ENCODE measurements around the gene LY6G5C. TPM values are rescaled to one million over a fixed set of nuclear protein-coding genes. Genes with fewer than 3 reads are reported as not detected.
A peak's percentile ranks its signal among the peaks of the same experiment; 100 is the strongest.

The LY6G5C gene
- total and polyA plus RNA-seq, 9 of the 15 experiments (the other 6 are each of a cell fraction or from before 2014, with no cell fraction given), result 0.10 to 0.67 (median 0.46) TPM; not detected in 4

DNA sequence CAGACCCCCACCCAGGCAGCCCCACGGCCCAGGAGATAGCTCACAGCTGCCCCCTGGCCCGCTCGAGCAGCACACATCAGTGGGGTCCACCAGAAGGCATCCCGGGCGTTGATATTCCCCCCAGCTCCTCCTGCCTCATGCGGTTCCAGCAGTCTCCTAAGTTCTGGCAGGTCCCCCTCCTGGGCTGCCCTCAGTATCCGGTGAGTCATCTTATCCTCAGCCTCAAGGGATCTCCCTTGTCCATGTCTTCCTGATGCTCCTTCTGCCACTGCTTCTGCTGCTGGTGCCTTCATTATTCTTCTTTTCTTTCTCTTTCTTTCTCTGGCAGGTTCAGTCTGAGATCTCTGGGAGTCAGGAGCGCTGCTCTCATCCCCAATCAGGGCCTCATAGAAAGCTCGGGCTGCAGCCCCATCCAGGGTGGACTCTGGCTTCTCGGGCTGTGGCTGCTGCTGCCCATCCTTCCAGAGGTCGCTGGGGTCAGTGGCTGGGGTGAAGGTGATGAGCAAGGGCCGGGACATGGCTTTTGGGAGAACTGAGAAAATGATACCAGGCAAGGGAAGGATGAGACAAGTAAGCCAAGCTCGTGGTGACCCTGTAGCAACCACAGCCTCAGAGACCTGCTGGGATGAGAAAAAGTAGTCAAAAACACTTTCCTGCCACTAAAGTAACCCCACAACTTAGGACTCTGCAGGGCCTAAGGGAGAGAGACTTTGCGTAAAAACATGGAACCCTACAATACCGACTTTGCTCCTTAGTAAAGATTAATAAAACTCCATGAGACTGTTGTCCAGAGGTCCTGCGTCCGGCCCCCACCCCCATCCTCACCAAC is 16.7 kb downstream of the LY6G5C start (continued):
- TF ChIP-seq NFATC3 (IDR thresholded peaks at IDR 0.05), result no peak
- no peak for TF ChIP-seq NUFIP1 (IDR thresholded peaks at IDR 0.05; ENCODE audit: partially characterized antibody)
- 0 out of 2 replicates have a peak, but pooled peaks have one; percentile 32 for TF ChIP-seq EHMT2 (IDR thresholded peaks at IDR 0.05)
- TF ChIP-seq, protein P1, sequence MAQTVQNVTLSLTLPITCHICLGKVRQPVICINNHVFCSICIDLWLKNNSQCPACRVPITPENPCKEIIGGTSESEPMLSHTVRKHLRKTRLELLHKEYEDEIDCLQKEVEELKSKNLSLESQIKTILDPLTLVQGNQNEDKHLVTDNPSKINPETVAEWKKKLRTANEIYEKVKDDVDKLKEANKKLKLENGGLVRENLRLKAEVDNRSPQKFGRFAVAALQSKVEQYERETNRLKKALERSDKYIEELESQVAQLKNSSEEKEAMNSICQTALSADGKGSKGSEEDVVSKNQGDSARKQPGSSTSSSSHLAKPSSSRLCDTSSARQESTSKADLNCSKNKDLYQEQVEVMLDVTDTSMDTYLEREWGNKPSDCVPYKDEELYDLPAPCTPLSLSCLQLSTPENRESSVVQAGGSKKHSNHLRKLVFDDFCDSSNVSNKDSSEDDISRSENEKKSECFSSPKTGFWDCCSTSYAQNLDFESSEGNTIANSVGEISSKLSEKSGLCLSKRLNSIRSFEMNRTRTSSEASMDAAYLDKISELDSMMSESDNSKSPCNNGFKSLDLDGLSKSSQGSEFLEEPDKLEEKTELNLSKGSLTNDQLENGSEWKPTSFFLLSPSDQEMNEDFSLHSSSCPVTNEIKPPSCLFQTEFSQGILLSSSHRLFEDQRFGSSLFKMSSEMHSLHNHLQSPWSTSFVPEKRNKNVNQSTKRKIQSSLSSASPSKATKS (CRISPR knock-in tag; IDR thresholded peaks at IDR 0.05), result no peak
- no peak for TF ChIP-seq CHD2 (IDR thresholded peaks at IDR 0.05; ENCODE audit: low read depth, low read length)
- TF ChIP-seq RBFOX2 (IDR thresholded peaks at IDR 0.05; ENCODE audit: low read depth, low read length), result peak; percentile 92
- no peak for TF ChIP-seq CAMTA2 (CRISPR knock-in tag; conservative IDR thresholded peaks at IDR 0.05)
- TF ChIP-seq MCM5 (IDR thresholded peaks at IDR 0.05; ENCODE audit: low read depth), result no peak
- TF ChIP-seq, protein P2, sequence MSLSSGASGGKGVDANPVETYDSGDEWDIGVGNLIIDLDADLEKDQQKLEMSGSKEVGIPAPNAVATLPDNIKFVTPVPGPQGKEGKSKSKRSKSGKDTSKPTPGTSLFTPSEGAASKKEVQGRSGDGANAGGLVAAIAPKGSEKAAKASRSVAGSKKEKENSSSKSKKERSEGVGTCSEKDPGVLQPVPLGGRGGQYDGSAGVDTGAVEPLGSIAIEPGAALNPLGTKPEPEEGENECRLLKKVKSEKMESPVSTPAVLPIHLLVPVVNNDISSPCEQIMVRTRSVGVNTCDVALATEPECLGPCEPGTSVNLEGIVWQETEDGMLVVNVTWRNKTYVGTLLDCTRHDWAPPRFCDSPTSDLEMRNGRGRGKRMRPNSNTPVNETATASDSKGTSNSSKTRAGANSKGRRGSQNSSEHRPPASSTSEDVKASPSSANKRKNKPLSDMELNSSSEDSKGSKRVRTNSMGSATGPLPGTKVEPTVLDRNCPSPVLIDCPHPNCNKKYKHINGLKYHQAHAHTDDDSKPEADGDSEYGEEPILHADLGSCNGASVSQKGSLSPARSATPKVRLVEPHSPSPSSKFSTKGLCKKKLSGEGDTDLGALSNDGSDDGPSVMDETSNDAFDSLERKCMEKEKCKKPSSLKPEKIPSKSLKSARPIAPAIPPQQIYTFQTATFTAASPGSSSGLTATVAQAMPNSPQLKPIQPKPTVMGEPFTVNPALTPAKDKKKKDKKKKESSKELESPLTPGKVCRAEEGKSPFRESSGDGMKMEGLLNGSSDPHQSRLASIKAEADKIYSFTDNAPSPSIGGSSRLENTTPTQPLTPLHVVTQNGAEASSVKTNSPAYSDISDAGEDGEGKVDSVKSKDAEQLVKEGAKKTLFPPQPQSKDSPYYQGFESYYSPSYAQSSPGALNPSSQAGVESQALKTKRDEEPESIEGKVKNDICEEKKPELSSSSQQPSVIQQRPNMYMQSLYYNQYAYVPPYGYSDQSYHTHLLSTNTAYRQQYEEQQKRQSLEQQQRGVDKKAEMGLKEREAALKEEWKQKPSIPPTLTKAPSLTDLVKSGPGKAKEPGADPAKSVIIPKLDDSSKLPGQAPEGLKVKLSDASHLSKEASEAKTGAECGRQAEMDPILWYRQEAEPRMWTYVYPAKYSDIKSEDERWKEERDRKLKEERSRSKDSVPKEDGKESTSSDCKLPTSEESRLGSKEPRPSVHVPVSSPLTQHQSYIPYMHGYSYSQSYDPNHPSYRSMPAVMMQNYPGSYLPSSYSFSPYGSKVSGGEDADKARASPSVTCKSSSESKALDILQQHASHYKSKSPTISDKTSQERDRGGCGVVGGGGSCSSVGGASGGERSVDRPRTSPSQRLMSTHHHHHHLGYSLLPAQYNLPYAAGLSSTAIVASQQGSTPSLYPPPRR (CRISPR knock-in tag; IDR thresholded peaks at IDR 0.05; ENCODE audit: borderline replicate concordance), result no peak
- TF ChIP-seq, protein P3, sequence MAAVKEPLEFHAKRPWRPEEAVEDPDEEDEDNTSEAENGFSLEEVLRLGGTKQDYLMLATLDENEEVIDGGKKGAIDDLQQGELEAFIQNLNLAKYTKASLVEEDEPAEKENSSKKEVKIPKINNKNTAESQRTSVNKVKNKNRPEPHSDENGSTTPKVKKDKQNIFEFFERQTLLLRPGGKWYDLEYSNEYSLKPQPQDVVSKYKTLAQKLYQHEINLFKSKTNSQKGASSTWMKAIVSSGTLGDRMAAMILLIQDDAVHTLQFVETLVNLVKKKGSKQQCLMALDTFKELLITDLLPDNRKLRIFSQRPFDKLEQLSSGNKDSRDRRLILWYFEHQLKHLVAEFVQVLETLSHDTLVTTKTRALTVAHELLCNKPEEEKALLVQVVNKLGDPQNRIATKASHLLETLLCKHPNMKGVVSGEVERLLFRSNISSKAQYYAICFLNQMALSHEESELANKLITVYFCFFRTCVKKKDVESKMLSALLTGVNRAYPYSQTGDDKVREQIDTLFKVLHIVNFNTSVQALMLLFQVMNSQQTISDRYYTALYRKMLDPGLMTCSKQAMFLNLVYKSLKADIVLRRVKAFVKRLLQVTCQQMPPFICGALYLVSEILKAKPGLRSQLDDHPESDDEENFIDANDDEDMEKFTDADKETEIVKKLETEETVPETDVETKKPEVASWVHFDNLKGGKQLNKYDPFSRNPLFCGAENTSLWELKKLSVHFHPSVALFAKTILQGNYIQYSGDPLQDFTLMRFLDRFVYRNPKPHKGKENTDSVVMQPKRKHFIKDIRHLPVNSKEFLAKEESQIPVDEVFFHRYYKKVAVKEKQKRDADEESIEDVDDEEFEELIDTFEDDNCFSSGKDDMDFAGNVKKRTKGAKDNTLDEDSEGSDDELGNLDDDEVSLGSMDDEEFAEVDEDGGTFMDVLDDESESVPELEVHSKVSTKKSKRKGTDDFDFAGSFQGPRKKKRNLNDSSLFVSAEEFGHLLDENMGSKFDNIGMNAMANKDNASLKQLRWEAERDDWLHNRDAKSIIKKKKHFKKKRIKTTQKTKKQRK (IDR thresholded peaks at IDR 0.05; ENCODE audit: borderline replicate concordance, low read depth, low read length), result no peak
- 0 out of 4 replicates have a peak, but pooled peaks of 1 of the 2 experiments have one; percentile 46 for TF ChIP-seq SRF (CRISPR knock-in tag; IDR thresholded peaks at IDR 0.05)
- no peak for TF ChIP-seq HNRNPK (IDR thresholded peaks at IDR 0.05; ENCODE audit: low read depth, low read length, poor library complexity, severe bottlenecking)
- no peak for TF ChIP-seq NFIX (CRISPR knock-in tag; IDR thresholded peaks at IDR 0.05; ENCODE audit: low read depth)
- TF ChIP-seq POLR2AphosphoS2 (IDR thresholded peaks at IDR 0.05; ENCODE audit: low read length), result no peak
- TF ChIP-seq, protein P4, sequence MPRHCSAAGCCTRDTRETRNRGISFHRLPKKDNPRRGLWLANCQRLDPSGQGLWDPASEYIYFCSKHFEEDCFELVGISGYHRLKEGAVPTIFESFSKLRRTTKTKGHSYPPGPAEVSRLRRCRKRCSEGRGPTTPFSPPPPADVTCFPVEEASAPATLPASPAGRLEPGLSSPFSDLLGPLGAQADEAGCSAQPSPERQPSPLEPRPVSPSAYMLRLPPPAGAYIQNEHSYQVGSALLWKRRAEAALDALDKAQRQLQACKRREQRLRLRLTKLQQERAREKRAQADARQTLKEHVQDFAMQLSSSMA (CRISPR knock-in tag; IDR thresholded peaks at IDR 0.05), result no peak
- TF ChIP-seq ZNF175 (CRISPR knock-in tag; IDR thresholded peaks at IDR 0.05; ENCODE audit: low read depth), result no peak; the same call in none of the 2 replicates
- TF ChIP-seq HDAC2 (IDR thresholded peaks at IDR 0.05), result peak; percentile 93
